ENCODE results near the gene DCANP1. TPM values are rescaled to one million over a fixed set of nuclear protein-coding genes. Genes with fewer than 3 reads are reported as not detected.
A peak's percentile ranks its signal among the peaks of the same experiment; 100 is the strongest.

DCANP1 gene
- total RNA-seq, 1 donor from 2014 or later = not detected

DNA sequence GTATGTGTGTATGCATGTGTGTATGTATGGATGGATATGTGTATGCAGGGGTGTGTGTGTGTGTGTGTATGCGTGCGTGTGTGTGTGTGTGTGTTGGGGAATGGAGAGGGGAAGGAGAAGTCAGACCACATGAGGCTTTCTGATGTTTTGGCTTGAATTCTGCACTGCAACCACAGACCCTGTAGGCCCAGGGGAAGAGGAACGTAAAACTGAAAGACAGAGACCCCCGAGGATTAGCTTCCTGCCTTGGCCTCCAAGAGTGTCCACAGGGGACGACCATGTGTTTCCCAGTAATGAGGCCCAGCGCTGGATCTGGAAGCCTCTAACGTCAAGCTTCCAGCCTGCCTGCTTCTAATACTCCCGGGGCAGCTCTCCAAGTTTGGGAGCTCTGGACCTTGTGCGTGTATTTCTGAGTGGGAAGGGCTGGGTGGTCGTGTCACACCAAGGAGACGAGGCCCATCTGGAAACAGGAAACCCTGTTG lies 5.8 kb downstream of the DCANP1 start:
- DNase-seq = peak; percentile 64

DNA sequence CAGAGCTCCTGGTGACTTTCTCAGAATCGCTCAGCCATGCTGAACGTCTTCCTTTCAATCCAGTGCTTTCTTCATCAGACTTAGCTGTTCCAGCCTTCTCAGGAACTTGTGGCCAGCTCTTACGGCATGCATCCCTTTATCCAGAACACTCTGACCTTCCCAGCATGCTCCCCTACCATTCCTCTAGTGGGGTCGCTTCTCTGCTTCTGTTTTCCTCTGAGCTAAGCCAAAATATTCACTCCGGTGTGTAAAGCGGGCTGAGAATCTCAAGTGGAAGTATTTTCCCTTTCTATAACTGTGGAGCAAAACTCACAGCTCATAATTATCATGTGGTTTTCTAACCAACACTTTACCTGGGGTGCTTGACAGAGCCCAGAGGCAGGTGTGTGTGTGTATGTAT lies 6.2 kb downstream of the DCANP1 start:
- no peak for DNase-seq

DNA sequence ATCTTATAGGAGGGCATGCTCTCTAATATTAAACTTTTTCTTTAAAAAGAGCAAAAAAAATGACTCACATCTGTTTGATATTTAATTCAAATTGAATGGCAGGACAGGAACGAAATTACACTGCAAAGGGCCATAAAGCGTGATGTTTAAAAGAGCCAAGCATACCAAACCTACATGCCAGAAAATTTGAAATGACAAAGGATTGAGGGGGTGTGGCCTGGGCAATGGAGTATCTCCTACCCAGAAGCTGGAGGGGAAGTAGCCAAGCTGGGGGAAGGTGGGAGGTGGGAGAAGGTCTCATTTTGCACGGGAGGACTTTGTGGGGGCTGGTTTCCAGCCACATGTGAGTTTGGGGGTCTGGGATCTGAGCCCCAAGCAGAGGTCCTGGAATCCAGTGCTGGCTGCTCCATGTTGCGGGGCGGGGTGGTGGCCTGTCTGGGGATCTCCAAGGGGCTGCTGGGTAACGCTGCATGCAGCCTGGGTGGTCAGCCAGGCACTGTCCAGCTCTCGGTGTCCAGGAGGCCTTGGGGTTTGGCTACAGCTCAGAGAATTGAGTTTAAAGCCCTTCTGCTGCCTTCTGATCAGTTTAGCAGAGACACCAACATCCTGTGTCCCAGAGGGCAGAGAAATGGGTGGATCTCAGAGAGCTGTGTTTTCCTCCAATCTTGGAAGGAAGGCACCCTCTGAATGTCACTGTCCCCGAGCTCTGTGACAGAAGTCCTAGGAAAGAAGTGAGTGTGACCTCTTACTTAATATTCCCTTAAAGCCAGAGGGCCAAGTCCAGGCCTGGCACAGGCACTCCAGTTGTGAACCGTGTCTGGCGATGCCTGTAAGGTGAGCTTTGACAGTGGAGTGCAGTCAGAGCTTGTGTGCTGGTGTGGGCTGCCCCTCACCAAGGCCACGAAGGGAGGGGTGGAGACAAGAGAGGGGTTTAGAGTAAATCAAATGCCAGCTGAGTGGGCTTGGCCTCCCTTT lies 7.6 kb downstream of the DCANP1 start:
- DNase-seq = peak; percentile 29

DNA sequence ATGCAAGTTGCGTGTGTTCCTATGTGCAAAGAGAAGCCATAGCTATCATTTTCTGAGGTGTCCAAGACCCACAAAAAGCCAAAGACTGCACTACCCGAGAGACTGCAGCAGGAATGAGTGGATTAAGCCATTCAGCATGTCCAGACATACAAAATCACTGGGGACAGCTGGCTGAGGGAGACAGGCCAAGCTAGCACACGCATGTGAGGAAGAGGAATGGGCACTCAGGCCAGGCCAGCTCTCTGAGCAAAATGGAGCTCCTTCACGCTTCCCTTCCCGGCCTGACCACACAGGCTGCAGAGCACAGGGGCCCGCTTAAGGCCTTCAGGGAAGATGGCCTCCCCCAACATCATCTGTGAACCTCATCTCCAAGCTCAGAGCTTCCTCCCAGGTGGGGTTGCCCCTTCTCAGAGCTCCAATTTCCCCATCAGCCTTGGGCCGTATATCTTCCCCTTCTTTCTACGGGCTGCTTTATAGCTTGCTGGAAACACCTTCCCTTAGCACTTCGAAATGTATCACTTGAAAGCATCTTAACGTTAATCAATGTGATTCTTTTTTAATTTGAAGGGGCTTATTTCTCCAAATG lies 8.4 kb downstream of the DCANP1 start:
- no peak for DNase-seq

DNA sequence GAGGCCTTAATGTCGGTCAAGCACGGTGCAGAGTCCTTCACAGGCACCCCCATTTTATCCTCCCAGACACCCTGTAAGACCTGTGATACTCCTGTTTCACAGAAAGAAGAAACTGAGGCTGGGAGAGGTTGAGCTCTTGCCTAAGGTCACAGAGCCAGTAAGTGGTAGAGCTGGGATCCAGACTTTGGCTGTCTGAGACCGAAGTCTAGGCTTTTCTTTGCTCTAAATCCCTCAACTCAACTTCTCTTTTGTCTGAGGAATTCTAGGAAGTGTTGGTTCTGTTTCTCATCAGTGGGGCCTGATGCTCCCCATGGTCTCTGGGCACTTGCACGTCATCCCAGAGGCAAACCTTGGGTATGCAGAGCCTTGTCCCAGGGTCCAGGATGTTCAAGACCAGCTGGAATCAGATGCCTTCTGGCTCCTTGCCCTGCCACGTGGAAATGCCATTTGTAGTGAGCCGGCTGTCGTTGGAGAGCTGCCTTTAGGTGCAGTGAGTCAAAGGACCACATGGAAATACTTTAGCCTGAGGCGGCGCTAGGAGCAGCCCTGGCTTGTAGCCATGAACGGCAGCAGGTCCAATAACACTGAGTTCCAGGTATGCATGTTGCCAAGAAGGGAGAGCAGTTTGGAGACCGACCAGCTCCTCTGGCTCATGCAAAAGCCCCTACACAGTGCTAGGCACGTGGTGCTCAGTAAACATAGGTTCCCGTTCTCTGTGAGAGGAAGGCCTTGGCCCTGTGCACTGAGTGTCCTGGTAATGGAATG lies 9.2 kb downstream of the DCANP1 start:
- peak; percentile 58 for DNase-seq

DNA sequence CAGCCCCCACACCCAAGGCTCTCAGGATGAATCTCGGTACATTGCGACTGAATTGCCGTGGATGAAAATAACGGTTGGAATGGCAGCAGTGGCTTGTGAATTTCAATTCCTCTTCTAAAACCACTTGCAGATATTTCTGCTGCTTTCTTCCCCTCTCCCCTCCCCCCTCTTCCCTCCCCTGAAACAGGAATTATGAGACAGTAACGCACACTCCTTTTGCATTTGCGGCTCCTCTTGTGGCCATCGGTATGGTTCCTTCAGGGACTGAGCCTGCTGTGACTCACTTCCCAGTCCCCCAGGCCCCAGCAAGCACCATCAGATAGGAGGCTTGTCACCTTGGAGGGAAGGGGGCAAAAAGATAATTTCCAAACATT lies 9.7 kb downstream of the DCANP1 start:
- no peak for DNase-seq

DNA sequence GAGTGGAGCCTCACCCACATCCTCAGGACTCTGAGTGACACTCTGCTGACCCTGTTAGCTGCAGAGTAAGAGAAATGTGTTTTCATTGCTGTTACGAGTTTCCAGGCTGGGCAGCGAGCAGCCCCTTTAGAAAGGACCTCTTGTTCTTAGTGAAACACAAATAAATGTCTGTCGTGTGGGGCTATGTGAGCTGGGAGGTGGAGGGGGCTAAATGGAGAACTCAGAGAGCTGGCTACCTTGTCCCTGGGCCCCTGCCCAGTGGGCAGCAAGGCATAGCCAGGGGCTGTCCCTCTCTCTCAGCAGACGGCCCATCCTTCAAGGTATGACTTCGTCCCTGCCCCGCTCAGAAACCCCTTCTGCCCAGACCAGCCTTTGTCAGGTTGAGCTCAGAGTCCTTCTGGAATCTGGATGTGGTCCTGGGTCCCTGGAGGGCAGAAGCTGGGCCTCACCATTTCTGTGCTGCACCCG lies 10.2 kb downstream of the DCANP1 start:
- no peak for DNase-seq

DNA sequence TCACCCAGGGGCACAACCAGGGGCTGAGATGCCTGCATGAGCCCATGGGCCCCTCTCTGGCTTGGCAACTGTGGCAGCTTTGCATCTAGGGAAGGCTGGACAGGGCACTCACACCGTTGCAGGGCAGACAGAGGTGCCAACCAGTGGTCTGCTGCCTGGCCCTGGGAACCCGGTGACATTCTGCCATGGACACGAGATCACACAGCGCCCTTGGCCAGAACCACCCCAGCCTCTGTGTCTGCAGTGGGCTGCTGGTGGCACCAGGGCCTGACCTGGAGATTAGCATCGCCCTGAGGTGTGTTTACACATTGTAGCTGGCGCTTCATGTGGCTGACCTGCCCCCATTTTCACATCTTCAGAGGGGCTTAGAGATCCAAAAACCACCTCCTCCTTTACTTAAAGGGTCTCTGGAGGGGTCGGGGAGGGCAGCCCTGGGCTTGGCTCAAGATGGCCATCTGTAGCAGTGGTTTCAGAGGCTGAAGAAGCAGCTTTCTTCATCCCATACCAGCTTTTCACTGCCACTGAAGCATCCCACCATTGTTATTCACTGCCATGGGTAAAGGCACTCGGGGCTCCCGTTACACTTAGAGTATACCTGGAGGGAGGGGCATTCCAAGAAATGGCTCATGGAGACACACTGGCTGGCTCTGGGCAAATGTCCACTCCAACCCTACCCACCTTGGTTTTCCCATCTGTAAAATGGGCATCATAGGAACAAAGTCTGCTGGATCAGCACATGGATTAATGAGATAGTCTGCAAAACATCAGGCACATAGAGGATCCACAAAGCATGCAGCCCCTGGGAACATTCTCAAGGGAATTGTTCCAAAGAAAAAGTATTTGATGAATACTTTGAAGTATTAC lies 11.4 kb downstream of the DCANP1 start:
- no peak for DNase-seq

DNA sequence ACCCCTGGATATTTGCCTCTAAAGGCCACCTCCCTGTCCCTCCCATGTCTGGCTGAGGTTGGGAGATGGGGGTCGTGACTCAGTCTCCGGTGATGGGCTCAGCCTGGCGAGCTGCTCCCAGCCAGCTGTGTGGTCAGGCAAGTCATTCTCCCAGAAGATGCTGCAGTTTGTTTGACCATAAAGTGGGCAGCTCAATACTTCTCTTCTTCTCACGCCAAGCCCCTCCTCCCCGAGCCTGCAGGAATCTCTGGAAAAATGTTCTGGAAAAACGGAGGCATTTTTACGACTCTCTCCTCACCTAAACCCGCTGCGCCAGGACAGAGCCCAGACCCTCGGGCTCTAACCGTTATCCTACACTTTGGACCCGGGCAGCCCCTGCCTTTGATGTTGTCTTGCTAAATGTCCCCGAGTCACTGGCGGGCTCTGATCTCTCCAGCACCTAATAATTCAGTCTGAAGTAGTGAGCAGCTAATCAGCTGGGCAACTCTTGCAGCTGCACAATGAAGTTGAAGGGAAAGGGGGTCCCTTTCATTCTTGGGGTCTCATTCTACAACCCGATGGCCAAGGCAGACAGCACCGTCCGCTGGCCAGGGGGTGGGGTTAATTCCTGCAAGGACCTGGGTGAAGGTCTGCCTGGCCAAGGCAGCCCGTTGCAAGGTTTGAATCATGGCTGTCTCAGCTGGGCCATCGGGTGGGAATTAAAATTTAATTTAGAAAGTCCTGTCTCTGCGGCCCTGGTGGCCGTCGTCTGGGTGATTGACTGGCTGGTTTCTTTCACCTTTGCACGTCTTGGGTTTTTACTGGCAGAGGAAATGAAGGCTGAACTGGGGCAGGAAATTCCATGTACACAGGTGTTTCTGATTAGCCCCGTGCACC lies 12.3 kb downstream of the DCANP1 start:
- DNase-seq = no peak

DNA sequence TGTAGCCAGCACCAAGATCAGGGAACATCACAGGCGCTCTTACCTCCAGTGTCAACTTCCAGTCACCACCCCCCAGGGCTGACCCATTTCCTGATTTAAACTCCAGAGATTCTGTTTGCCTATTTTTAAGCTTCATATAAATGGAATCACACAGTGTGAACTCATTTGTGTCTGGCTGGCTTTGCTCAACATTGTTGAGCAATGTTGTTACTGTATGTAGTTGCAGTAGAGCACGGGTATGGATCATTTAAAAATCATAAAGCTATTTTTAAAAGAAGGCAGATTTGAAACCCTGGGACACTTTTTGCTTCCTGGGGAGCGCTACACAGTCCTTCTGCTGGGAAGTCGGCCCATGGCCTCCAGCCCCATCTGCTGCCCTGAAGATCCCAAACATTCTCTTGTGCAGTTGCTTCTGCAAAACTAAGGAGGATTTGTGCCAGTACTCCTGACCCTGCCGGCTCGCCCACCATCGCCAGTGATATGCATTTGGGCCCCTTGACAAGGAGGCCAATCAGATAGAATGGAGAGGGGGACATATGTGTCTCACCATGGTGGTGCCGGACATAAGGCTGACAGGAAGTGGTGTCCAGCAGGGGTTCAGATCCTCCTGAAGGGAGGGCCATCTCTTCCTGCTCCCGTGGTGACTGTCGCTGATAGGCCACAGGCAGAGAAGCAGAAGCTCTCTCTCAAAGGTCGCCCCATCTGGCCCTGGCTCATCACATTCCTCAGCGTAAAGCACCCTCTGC lies 13.3 kb downstream of the DCANP1 start:
- DNase-seq = peak; percentile 63

DNA sequence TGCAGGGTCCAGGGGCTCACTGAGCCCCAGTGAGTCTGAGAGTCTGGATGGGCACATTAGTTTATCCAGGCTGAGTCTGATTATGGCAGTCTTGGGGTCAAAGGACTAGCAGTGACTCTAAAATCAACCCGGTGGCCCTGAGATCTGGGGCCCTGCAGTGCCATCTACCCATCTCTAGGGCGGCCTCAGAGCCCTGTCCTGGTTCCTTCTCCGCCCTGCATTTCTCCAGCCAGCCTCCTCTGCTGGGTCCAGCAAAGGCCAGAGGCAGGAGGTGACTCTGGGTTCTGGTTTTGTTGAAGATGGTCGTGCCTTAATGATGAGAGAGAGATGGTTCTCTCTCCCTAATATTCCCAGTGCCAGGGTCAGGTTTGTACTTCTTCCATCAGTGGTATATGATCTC lies 15.0 kb downstream of the DCANP1 start:
- DNase-seq = no peak

DNA sequence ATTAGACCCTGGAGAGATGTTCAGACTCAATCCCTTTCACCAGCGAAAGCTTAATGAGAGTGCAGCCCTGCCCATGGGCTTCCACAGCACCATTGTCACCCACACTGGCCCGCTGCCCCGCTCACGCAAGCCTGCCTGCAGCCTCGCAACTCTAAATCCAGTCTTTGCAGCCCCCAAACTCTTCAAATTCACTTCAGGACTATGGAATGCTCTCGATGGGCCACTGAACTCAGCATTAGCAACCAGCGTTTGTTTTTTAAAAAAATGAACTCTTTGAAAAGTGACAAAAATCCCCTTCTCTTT lies 17.1 kb downstream of the DCANP1 start:
- DNase-seq = no peak

DNA sequence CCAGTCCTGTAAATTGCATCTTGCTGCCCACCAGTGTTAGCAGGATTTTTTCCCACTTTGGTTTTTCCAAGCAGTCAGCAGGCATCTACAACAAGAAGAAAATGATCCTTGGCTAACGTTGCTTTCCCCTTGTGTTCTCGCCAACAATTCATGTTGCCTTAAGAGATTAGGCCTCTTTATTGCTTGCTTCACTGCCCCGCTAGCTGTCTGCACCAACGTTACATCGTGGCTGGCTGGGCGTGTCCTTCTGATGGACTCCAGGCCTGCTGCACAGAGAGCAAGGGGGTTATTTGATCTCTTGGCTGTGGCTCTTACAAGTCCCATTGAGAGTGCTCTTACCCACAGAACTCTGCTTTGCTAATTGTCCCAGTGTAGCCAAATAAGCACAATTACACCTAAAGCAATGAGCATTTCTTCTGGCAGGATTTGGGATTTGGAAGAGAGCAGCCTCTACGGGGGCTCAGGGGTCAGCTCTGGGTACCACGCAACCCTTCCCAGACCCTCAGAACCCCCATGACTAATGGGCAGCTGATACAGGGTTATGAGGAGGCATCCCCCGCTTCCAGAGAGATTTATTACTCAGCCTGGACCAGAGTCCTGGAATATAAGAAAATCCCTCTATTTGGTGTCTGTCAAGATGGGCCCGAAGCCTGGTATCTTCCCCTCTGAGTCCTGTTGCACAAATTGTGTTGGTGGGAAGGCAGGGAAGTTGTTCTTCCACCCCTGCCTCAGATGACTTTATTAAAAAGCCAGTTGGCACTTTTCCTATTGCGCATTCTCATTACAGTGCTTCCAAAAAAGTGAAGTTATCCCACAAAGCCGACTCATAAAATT lies 17.6 kb downstream of the DCANP1 start:
- peak; percentile 72 for DNase-seq

DNA sequence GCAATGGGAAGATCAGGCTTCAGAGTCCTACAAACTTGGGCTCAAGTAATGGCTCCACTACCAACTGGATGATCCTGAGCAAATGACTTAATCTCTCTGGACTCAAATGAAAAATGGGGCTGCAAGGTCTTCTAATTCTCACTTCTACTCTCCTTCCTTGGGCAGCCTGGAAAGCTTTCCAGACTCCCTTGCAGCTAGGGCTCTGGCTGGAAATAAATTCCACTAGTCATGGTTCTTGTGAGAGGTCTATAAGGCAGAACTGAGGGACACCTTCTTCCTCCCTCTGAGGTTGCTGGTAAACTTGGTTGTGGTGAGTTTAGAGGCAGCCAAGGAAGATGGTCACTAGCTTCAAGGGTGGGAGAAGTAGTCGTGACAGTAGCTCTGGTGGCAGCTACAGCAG lies 18.6 kb downstream of the DCANP1 start:
- DNase-seq = no peak

DNA sequence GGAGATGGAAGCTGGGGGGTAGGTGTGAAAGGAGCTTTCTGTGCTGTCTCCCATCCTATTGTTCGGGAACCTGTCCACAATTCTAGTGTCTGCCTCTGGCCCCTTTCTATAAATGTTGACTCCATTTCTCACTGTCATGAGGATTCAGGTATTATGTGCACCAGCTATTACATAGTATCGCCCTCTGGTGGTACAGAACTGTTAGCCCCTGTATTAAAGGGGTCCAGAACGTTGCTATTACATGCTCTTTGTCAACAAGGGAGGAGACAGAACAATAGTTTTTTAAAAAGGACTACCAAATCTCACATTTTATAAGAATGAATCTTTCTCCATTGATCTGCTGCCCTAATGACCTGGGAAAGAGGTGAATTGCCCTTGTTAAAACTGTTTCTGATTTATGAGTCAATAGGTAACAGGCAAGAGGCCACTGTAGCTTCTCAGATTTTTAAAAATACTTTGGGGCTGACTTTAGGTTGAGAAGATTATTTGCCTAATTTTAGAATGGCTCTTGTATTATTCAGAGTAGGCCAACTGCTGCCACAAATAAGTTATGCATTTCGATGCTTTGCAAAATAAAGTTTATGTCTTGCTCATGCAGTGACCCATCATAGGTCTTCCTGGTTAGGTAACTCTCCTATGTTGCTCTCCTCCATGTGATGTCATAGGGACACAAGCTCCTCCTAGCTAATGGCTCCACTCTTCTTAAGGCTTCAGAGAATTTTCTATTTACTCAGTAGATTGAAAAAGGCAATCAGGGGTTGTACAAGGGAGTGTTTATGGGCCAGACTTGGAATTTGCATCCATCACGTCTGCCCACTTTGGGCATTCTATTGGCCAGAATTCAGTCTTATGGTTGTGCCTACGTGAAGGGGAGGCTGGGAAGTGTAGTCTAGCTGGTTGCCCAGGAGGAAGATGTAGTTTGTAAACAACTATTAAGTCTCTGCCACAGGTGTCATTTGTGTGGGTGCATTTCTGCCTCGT lies 20.8 kb downstream of the DCANP1 start:
- DNase-seq = no peak

DNA sequence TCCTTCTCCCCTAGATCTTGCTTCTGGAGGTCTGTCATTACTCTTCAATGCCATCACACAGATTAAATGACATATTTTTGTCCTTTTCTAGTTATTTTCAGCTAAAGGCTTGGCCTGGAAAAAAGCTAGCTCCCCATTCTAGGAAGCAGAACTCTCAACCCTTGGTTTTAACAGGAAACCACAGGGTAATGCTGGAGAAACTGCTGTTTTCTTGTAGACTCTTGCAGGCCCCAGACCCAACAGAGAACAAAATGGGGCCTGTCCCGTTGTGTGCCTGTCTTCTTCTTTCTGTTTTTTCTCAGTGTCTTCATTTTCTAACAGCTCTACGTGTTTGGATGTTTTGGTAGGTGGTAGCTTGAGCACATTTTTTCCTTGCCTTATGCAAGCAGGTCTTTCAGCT lies 21.5 kb downstream of the DCANP1 start:
- DNase-seq = no peak

DNA sequence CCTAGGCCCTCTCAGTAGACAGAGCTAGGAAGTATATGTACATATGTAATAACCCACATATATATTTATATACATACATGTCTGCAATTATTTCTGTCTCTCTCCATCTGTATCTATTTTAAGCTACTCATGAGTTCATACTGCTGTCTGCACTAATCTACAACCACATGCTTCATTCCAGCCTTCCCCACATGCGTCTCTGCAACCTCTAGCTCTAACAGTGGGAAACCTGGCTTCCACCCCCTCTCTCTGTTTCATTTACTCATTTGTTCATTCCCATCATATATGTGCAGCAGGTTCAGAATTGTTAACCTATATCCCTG lies 23.3 kb downstream of the DCANP1 start:
- peak; percentile 44 for DNase-seq

All from skin of body (tissue), 2 donors.